A549 (cell line): ENCODE results near the gene NSUN7. TPM values are rescaled to one million over a fixed set of nuclear protein-coding genes. Genes with fewer than 3 reads are reported as not detected.

Experiments
- ATAC-seq, 2 experiments: fragments of 200-7000 bp in 1 of 2; fragments of >200 bp in 1 of 2; cut with Nextera tagmentation in 1 of 2; cut with Tn5 transposase in 1 of 2; 3 replicates each; pipeline versions ENCODE4 v1.8.0 to v1.9.1; 2018 to 2020; ENCODE audit warnings: mild to moderate bottlenecking in 1 of 2, moderate library complexity in 1 of 2
- CTCF ChIA-PET: fragments of 300-600 bp; sonication (Branson Sonifier 250); formaldehyde crosslinking; extraction: SDS; loops from one replicate; lab custom pipeline; 2021; ENCODE audit warnings: antibody characterized with exemption, inconsistent platforms; lab: Yijun Ruan, JAX
- POLR2A ChIA-PET: fragments of 350-600 bp; formaldehyde crosslinking; extraction: SDS; loops from one replicate; lab custom pipeline; 2021; ENCODE audit warnings: antibody characterized with exemption, inconsistent platforms; lab: Yijun Ruan, JAX
- DNase-seq, 2 experiments: peaks; one replicate each; pipeline versions ENCODE4 v3.0.0 to v3.0.0-alpha.2; 2011 to 2016; ENCODE audit warnings: low read depth in 1 of 2, low spot score in 1 of 2
- FAIRE-seq: peaks from 2 replicates; lab custom pipeline; 2011; peaks lifted over from hg19 to GRCh38; lab: Jason Lieb, UNC
- H3K27ac ChIP-seq, 2 experiments: fragments of >200 bp; sonication (Bioruptor Twin); formaldehyde crosslinking; 3 replicates each; pipeline ENCODE4 v1.5.1; 2016 to 2017
- H3K4me1 ChIP-seq: fragments of >200 bp; sonication (Bioruptor Twin); formaldehyde crosslinking; 3 replicates; pipeline ENCODE4 v1.6.1; 2016
- H3K4me2 ChIP-seq: fragments of >200 bp; sonication (Bioruptor Twin); formaldehyde crosslinking; 3 replicates; pipeline ENCODE4 v1.6.1; 2016
- H3K4me3 ChIP-seq: fragments of >200 bp; sonication (Bioruptor Twin); formaldehyde crosslinking; 3 replicates; pipeline ENCODE4 v1.5.1; 2016
- H3K9me3 ChIP-seq: fragments of >200 bp; sonication (Bioruptor Twin); formaldehyde crosslinking; 3 replicates; pipeline ENCODE4 v1.6.1; 2016
- BHLHE40 ChIP-seq: IDR thresholded peaks from 2 replicates; pipeline ENCODE4 v1.6.1; 2012; ENCODE audit warnings: low read depth, low read length, inconsistent platforms
- CEBPB ChIP-seq, 2 experiments: fragments of >200 bp in 1 of 2; sonication (Bioruptor Twin) in 1 of 2; formaldehyde crosslinking in 1 of 2; IDR thresholded peaks; 2 replicates each; pipeline ENCODE4 v1.6.1; 2012 to 2016
- CHD2 ChIP-seq: fragments of 150-350 bp; IDR thresholded peaks from 2 replicates; pipeline ENCODE4 v1.6.1; 2014; ENCODE audit warnings: low read length; ENCODE audit not compliant: partially characterized antibody
- CHD4 ChIP-seq: fragments of 200-600 bp; sonication (generic); IDR thresholded peaks from 2 replicates; pipeline ENCODE4 v1.6.1; 2016; ENCODE audit warnings: antibody characterized with exemption, mild to moderate bottlenecking, borderline replicate concordance
- EHF ChIP-seq: fragments of 250-450 bp; sonication (Bioruptor Pico); IDR thresholded peaks from 2 replicates; pipeline ENCODE4 v1.5.0; 2020; ENCODE audit warnings: mild to moderate bottlenecking
- EHMT2 ChIP-seq: fragments of 200-600 bp; sonication (generic); IDR thresholded peaks from 2 replicates; pipeline ENCODE4 v1.6.1; 2016; ENCODE audit warnings: antibody characterized with exemption, low read depth, mild to moderate bottlenecking, moderate library complexity
- ESRRA ChIP-seq: fragments of 150-350 bp; IDR thresholded peaks from 2 replicates; pipeline ENCODE4 v1.6.1; 2014; ENCODE audit warnings: mild to moderate bottlenecking, low read length, borderline replicate concordance
- FOSL2 ChIP-seq, 2 experiments: fragments of 450-650 bp in 1 of 2; fragments of >200 bp in 1 of 2; sonication (Bioruptor Twin) in 1 of 2; formaldehyde crosslinking; IDR thresholded peaks; 2 replicates each; pipeline versions ENCODE4 v1.5.0 to v1.6.1; 2016 to 2020; ENCODE audit warnings: mild to moderate bottlenecking in 1 of 2, moderate library complexity in 1 of 2
- HDAC2 ChIP-seq: fragments of 200-600 bp; sonication (generic); IDR thresholded peaks from 2 replicates; pipeline ENCODE4 v1.6.1; 2016
- HEYL ChIP-seq: fragments of 250-450 bp; sonication (Bioruptor Pico); IDR thresholded peaks from 2 replicates; pipeline ENCODE4 v1.8.0; 2021; ENCODE audit warnings: mild to moderate bottlenecking, moderate library complexity
- HOXA7 ChIP-seq: fragments of 250-450 bp; sonication (Bioruptor Pico); IDR thresholded peaks from 2 replicates; pipeline ENCODE4 v1.5.0; 2020; ENCODE audit warnings: mild to moderate bottlenecking, moderate library complexity
- HOXB13 ChIP-seq: fragments of 250-450 bp; sonication (Bioruptor Pico); IDR thresholded peaks from 2 replicates; pipeline ENCODE4 v1.5.0; 2020; ENCODE audit warnings: low read depth, mild to moderate bottlenecking, moderate library complexity
- HOXB5 ChIP-seq: fragments of 250-450 bp; sonication (Bioruptor Pico); IDR thresholded peaks from 2 replicates; pipeline ENCODE4 v1.5.0; 2020; ENCODE audit warnings: mild to moderate bottlenecking, moderate library complexity
- MAFK ChIP-seq: fragments of 450-650 bp; IDR thresholded peaks from 2 replicates; pipeline ENCODE4 v1.6.1; 2014; ENCODE audit not compliant: partially characterized antibody
- MYC ChIP-seq: IDR thresholded peaks from 2 replicates; pipeline ENCODE4 v1.6.1; 2012; ENCODE audit warnings: mild to moderate bottlenecking, inconsistent platforms, low read length, improper control_type of control experiment, borderline replicate concordance
- NPAS2 ChIP-seq: fragments of 250-450 bp; sonication (Bioruptor Pico); IDR thresholded peaks from 2 replicates; pipeline ENCODE4 v1.8.0; 2022; ENCODE audit warnings: mild to moderate bottlenecking, moderate library complexity, borderline replicate concordance
- PHF8 ChIP-seq: fragments of 200-600 bp; sonication (generic); IDR thresholded peaks from 2 replicates; pipeline ENCODE4 v1.6.1; 2016; ENCODE audit warnings: low read depth, mild to moderate bottlenecking, antibody characterized with exemption, moderate library complexity, borderline replicate concordance
- POLR2AphosphoS2 ChIP-seq: conservative IDR thresholded peaks from 2 replicates; pipeline ENCODE4 v1.6.1; 2012; ENCODE audit warnings: low read length, improper control_type of control experiment, inconsistent platforms
- RAD21 ChIP-seq, 2 experiments: fragments of >200 bp in 1 of 2; sonication (Bioruptor Twin) in 1 of 2; formaldehyde crosslinking in 1 of 2; IDR thresholded peaks in 1 of 2; conservative IDR thresholded peaks in 1 of 2; 2 replicates in 1 of 2; 3 replicates in 1 of 2; pipeline ENCODE4 v1.6.1; 2012 to 2018; ENCODE audit warnings: inconsistent platforms in 1 of 2
- RFX5 ChIP-seq: fragments of 450-650 bp; IDR thresholded peaks from 2 replicates; pipeline ENCODE4 v1.7.1; 2014; ENCODE audit warnings: antibody characterized with exemption, mild to moderate bottlenecking, moderate library complexity
- RNF2 ChIP-seq: fragments of 200-600 bp; sonication (generic); IDR thresholded peaks from 2 replicates; pipeline ENCODE4 v1.6.1; 2016; ENCODE audit warnings: low read depth, mild to moderate bottlenecking, antibody characterized with exemption, moderate library complexity, borderline replicate concordance
- SMC3 ChIP-seq: fragments of >200 bp; sonication (Bioruptor Twin); formaldehyde crosslinking; IDR thresholded peaks from 3 replicates; pipeline ENCODE4 v1.6.1; 2018; ENCODE audit warnings: inconsistent platforms
- TFCP2L1 ChIP-seq: fragments of 250-450 bp; sonication (Bioruptor Pico); IDR thresholded peaks from 2 replicates; pipeline ENCODE4 v1.5.0; 2021; ENCODE audit warnings: mild to moderate bottlenecking
- ZC3H11A ChIP-seq: fragments of 450-650 bp; IDR thresholded peaks from 2 replicates; pipeline ENCODE4 v1.6.1; 2014; ENCODE audit warnings: antibody characterized with exemption, mild to moderate bottlenecking
- WGBS: methylation state at CpG from one replicate; pipeline ENCODE4 v1.1.6; 2017; ENCODE audit errors: missing lambda C conversion rate; 5-methylcytosine and 5-hydroxymethylcytosine counted together
- polyA plus RNA-seq, 4 experiments: library from polyadenylated mRNA; depleted of rRNA in 3 of 4; stranded (reverse); fragments of >200 nt; fragmentation: RNase III in 1 of 4; extraction: RNeasy Plus Mini Kit Qiagen cat#74134 plus additional on column Dnase treatment in 1 of 4; gene quantifications; 2 replicates in 3 of 4; 3 replicates in 1 of 4; pipeline ENCODE4 v1.2.3, GENCODE V29; 2011 to 2017
- TF ChIP-seq, protein P1 (sequence below): fragments of 200-600 bp; sonication (generic); IDR thresholded peaks from 2 replicates; pipeline ENCODE4 v1.6.1; 2016; ENCODE audit warnings: antibody characterized with exemption, mild to moderate bottlenecking, moderate library complexity
- TF ChIP-seq, protein P2 (sequence below): fragments of 250-450 bp; sonication (Bioruptor Pico); IDR thresholded peaks from 2 replicates; pipeline ENCODE4 v1.5.0; 2021; ENCODE audit warnings: mild to moderate bottlenecking, moderate library complexity, borderline replicate concordance

Gene NSUN7
- polyA plus RNA-seq, 2 of the 4 experiments (the other 2 are of a cell fraction) = 0.65 to 1.4 TPM

DNA sequence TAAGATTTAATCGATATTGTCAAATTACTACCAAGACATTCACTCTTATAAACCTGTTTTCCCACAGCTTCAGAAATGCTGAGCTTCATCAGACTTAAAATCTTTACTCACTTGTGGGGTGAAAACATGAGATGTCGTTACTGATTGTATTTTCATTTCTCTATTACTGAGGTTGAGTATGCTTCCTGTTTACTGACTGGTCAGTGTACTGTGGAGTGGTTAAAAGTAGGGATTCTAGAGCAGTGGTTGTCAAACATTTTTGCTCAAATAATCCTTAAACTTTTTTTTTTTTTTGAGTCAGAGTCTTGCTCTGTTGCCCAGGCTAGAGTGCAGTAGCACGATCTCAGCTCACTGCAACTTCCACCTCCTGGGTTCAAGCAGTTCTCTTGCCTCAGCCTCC lies 50.3 kb downstream of the NSUN7 start:
- POLR2A ChIA-PET = no interaction called here
- H3K9me3 ChIP-seq = no peaks in the 10 kb centered on the region
- H3K27ac ChIP-seq = no peak overlapping the region
- ATAC-seq = no peak
- H3K4me3 ChIP-seq = no peak overlapping the region
- no peak for TF ChIP-seq TFCP2L1
- no peak for TF ChIP-seq CHD2
- TF ChIP-seq HOXB5 = no peak
- no peak for TF ChIP-seq HDAC2
- no peak for TF ChIP-seq EHF (CRISPR knock-in tag)
- no peak for TF ChIP-seq PHF8
- no peak for TF ChIP-seq NPAS2 (CRISPR knock-in tag)
- no peak for TF ChIP-seq CHD4
- TF ChIP-seq EHMT2 = no peak
- no peak for FAIRE-seq
- CTCF ChIA-PET = interaction anchor here (0.6 to 0.9 kb wide), 3 partner anchors 41 to 220 kb away, joined by 3 to 5 read pairs (median 4); no protein-coding TSS in a partner anchor
- no peak overlapping the region for H3K4me2 ChIP-seq
- 61% methylated on average over 3 of the region's 3 CpGs for WGBS
- no peak for DNase-seq
- no peaks in the 10 kb centered on the region for H3K4me1 ChIP-seq

DNA sequence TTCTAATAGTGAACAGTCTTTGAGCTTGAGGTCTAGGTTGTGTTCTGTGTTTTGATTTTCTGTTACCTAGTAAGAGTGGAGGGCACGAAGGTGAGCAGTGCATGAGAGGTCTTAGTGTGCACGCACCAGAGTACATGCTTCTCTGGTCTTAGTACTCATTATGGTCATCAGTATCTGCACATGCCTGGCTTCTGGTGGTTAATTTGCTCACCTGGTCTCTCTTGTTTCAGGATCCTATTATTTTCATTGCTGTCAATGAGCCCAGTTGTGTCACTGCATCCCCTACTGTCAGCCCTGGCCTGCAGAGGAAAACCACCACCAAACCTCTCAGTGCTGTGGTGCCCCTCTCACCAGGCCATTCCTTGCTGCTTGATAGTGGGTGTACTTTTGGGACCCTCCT lies 54.8 kb downstream of the NSUN7 start:
- DNase-seq (no peak), ATAC-seq (no peak), FAIRE-seq (no peak)
- WGBS = 90% methylated on average over 2 of the region's 2 CpGs
- Histone ChIP-seq H3K4me3 (no peak overlapping the region), H3K27ac (no peak overlapping the region), H3K4me2 (no peak overlapping the region), H3K4me1 (no peaks in the 10 kb centered on the region), H3K9me3 (no peaks in the 10 kb centered on the region)
- ChIA-PET POLR2A (no interaction called here), CTCF (interaction anchor here (1.2 kb wide), 1 partner anchor 37 kb away, joined by 3 read pairs; no protein-coding TSS in a partner anchor)
- TF ChIP-seq TFCP2L1 (no peak), EHMT2 (no peak), MAFK (no peak), HOXA7 (CRISPR knock-in tag) (no peak), HEYL (CRISPR knock-in tag) (no peak)

DNA sequence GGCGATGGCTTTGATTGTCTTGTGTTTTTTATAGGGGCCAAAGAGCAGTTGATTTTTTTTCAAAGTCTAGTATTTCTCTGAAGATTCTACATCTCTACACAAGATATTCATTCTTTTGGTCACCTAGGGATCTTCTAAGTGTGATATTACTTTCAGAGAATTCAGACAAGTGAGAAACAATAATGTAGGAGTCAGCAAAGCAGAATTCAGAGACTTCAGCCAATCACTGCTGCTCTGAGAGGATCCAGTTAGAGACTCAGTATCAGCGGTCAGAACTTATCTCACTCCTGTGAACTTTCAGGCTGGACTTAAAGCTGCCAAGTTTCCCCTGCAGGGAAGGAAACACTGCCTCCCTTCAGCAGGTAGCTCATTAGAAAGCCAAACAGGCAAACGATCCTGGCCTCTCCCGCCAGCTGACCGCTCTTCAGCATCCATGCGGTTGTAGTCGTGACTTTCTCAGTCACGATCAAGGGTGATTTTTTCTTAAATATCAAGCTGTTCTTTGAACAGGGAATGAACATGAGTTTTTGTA lies 59.2 kb downstream of the NSUN7 start:
- ATAC-seq (no peak), FAIRE-seq (no peak), DNase-seq (no peak)
- ChIA-PET POLR2A (no interaction called here), CTCF (interaction anchor here (1.2 kb wide), 1 partner anchor 38 kb away, joined by 3 read pairs; no protein-coding TSS in a partner anchor)
- WGBS = 87% methylated on average over 8 of the region's 8 CpGs
- H3K4me2 ChIP-seq = no peak overlapping the region
- H3K4me3 ChIP-seq = no peak overlapping the region
- TF ChIP-seq POLR2AphosphoS2 (no peak), EHF (CRISPR knock-in tag) (no peak), RNF2 (no peak), RAD21 (conservative IDR thresholded peaks at IDR 0.05 in 1 of 2, IDR thresholded peaks at IDR 0.05 in 1 of 2) (no peak), NPAS2 (CRISPR knock-in tag) (no peak), SMC3 (no peak), CEBPB (IDR thresholded peaks at IDR 0.05) (no peak), RFX5 (no peak), FOSL2 (IDR thresholded peaks at IDR 0.05) (no peak), FOSL2 (CRISPR knock-in tag; IDR thresholded peaks at IDR 0.05) (no peak), ZC3H11A (no peak), MYC (no peak), BHLHE40 (no peak), HOXB13 (CRISPR knock-in tag) (no peak), ESRRA (no peak)
- TF ChIP-seq, protein P1, sequence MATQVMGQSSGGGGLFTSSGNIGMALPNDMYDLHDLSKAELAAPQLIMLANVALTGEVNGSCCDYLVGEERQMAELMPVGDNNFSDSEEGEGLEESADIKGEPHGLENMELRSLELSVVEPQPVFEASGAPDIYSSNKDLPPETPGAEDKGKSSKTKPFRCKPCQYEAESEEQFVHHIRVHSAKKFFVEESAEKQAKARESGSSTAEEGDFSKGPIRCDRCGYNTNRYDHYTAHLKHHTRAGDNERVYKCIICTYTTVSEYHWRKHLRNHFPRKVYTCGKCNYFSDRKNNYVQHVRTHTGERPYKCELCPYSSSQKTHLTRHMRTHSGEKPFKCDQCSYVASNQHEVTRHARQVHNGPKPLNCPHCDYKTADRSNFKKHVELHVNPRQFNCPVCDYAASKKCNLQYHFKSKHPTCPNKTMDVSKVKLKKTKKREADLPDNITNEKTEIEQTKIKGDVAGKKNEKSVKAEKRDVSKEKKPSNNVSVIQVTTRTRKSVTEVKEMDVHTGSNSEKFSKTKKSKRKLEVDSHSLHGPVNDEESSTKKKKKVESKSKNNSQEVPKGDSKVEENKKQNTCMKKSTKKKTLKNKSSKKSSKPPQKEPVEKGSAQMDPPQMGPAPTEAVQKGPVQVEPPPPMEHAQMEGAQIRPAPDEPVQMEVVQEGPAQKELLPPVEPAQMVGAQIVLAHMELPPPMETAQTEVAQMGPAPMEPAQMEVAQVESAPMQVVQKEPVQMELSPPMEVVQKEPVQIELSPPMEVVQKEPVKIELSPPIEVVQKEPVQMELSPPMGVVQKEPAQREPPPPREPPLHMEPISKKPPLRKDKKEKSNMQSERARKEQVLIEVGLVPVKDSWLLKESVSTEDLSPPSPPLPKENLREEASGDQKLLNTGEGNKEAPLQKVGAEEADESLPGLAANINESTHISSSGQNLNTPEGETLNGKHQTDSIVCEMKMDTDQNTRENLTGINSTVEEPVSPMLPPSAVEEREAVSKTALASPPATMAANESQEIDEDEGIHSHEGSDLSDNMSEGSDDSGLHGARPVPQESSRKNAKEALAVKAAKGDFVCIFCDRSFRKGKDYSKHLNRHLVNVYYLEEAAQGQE = no peak
- TF ChIP-seq, protein P2, sequence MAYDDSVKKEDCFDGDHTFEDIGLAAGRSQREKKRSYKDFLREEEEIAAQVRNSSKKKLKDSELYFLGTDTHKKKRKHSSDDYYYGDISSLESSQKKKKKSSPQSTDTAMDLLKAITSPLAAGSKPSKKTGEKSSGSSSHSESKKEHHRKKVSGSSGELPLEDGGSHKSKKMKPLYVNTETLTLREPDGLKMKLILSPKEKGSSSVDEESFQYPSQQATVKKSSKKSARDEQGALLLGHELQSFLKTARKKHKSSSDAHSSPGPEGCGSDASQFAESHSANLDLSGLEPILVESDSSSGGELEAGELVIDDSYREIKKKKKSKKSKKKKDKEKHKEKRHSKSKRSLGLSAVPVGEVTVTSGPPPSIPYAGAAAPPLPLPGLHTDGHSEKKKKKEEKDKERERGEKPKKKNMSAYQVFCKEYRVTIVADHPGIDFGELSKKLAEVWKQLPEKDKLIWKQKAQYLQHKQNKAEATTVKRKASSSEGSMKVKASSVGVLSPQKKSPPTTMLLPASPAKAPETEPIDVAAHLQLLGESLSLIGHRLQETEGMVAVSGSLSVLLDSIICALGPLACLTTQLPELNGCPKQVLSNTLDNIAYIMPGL (CRISPR knock-in tag) = no peak
- H3K9me3 ChIP-seq = no peaks in the 10 kb centered on the region
- H3K27ac ChIP-seq = no peak overlapping the region
- no peaks in the 10 kb centered on the region for H3K4me1 ChIP-seq
